Middle frontal gyrus (tissue), 1 donor: ENCODE results near the gene FOXP3.

Experiments
- DNase-seq: peaks from one replicate; pipeline ENCODE4 v3.0.0-alpha.2; 2015; ENCODE audit warnings: low spot score; ENCODE audit errors: extremely low spot score

FOXP3 gene

DNA sequence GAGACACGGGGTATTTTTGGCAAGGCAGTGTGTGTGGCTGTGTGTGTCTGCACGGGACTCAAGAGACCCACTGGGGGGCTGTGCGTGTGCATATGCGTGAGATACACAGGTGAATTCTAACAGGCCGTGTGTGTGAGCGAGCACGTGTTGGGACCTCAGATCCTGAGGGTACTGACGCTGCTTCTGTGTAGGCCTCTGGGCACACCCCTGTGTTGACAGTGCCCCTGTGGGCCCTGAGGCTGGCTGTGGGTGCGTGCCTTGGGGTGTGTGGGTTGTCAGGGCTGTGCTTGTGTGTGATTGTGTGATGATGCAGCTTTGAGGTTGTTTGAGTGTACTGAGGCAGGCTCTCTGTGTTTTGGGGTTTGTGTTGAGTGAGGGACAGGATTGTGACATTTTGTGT lies 13.9 kb downstream of the FOXP3 start:
- DNase-seq = no peak

DNA sequence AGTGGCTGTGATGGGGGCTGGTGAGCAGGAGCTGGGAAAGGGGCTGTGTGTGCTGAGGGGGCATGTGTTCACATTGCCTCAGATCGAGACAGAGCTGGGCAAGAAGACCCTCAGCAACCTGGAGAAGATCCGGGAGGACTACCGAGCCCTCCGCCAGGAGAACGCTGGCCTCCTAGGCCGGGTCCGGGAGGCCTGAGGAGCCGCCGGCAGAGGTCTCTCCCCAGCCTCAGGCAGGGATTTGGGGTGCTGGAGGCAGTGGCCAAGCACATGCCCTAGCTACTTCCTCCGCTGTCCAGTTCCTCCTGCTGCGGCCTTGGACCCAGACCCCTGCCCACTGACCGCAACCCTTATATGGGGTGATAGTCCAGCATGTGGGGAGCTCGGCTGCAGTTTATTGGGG lies 14.4 kb downstream of the FOXP3 start:
- DNase-seq = no peak

DNA sequence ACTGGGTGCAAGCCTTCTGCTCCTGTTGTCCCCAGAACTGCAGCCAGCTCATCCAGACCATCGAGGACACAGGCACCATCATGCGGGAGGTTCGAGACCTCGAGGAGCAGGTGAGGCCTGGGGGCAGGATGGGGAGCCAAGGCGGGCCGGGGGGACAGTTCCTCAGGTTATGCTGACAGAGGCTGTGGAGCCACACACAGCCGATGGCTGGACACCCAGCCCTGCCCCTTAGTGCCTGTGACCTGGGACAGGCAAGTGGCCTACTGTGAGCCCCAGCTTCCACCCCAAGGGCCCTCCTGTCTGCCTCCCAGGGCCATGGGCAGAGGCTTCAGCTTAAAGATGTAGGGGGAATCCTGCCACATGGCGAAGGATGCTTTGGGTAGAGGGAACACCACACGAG lies 14.9 kb downstream of the FOXP3 start:
- no peak for DNase-seq

DNA sequence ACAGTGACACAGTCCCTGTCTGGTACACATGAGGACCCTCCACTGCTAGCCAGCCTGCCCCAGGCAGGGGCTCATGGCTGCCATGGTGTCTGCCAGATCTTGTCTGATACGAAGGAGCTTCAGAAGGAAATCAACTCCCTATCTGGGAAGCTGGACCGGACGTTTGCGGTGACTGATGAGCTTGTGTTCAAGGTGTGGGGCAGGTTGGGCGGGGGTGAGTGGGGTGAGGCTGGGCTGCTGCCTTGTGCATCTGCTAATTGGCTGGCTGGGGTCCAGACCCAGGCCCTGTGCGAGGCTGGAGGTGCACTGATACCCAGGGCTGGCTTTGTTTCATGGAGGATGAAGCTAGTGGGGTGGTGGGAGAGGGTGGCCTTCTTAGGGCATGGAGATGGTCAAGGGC lies 15.4 kb downstream of the FOXP3 start:
- DNase-seq = no peak

DNA sequence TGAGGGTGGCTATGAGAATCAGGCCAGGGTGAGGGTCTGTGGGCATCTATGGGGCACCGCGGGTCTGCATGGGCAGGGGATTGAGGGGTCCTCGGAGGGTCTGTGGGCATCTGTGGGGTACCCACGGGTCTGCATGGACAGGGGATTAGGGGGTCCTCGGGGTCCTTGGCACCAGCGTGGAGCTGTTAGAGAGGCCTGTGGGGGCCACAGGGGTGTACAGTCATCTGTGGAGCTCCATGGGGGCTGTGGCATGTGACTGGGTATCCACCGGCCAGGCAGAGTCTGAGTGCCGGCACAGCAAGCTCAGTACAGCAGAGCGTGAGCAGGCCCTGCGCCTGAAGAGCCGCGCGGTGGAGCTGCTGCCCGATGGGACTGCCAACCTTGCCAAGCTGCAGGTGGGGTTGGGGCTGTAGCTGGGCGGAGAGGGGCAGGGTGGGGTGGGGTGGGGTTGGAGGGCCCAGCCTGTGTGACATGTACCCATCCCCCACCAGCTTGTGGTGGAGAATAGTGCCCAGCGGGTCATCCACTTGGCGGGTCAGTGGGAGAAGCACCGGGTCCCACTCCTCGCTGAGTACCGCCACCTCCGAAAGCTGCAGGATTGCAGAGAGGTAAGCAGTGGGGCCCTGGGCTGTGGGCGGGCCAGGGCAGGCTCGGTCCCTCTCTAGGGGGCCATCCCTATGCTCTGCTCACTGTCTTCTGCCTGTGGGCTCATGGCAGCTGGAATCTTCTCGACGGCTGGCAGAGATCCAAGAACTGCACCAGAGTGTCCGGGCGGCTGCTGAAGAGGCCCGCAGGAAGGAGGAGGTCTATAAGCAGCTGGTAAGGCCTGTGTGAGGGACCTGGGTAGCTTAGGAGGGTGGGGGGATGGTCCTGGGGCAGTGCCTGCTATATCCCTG lies 16.3 kb downstream of the FOXP3 start:
- no peak for DNase-seq

DNA sequence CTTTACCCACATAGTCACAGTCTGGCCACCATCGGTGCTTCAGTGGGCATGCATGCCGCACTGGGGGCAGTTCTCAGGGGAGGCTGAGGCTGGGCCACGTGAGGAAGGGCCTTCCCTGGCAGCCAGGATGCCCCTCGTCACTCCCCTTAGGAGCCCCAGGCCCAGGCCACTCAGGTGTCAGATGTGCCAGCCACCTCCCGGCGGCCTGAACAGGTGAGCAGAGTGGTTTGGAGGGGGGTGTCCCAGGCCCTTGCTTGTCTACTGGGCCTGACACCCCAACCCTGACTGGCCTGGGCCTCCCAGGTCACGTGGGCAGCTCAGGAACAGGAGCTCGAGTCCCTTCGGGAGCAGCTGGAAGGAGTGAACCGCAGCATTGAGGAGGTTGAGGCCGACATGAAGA lies 17.2 kb downstream of the FOXP3 start:
- no peak for DNase-seq

DNA sequence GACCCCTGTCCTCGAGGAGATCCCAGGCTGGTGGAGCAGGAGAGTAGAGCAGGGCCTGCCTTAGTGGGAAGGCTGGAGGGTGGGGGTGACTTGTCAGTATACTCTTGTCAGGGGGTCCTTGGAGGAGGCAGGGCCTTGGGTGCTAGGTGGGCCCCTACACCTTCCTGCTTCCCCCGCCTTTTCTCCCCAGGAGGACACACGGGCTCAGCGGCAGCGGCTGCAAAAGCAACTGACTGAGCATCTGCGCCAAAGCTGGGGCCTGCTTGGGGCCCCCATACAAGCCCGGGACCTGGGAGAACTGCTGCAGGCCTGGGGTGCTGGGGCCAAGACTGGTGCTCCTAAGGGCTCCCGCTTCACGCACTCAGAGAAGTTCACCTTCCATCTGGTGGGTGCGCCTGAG lies 18.0 kb downstream of the FOXP3 start:
- DNase-seq = no peak

DNA sequence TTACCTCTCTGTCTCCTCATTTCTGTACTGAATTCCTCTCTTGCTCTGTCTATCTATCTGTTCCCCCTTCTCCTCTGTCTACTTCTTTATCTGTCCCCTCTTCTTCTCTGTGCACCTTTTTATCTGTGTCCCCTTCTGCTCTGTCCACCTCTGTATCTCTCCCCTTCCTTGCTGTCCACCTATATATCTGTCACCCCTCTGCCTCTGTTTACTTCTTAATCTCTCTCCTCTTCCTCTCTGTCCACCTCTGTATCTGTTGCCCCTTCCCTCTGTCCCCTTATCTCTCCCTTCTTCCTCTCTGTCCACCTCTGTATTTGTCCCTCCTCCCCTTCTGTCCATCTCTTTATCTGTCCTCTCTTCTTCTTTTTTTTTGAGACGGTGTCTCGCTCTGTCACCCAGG lies 20.3 kb downstream of the FOXP3 start:
- no peak for DNase-seq

DNA sequence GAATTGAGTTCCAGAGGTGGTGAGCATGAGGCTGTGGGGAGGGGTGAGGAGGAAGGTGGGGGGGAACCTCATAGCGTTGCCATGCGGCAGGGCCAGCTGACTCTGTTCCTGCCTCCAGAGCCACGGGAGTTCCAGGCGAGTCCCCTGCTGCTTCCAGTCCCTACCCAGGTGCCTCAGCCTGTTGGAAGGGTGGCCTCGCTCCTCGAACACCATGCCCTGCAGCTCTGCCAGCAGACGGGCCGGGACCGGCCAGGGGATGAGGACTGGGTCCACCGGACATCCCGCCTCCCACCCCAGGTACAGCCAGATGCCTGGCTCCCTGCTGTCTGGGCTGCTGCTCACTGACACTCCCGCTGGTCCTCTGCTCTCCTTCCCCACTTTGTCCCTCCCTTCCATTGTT lies 21.3 kb downstream of the FOXP3 start:
- DNase-seq = no peak

DNA sequence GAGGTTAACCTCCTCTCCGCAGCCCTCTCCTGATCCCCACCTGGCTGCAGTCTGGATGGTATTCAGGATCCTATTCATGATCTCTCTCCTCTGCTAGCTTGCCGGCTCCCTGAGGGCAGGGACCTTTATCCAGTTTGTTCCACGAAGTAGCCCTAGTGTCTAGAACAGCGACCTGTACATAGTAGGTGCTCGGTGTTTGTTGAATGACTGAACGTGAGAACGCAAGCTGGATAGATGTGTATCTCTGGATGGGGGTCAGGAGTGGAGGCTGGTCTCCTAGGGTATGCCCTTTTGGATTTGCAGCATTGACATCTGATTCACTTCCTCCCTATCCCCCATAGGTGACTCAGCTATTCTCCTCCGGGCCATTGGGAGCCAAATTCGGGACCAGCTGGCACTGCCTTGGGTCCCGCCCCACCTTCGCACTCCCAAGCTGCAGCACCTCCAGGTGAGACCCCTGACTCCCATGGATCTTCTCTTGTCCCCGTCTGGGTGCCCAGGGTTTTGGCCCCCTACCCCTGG lies 21.9 kb downstream of the FOXP3 start:
- DNase-seq = no peak

DNA sequence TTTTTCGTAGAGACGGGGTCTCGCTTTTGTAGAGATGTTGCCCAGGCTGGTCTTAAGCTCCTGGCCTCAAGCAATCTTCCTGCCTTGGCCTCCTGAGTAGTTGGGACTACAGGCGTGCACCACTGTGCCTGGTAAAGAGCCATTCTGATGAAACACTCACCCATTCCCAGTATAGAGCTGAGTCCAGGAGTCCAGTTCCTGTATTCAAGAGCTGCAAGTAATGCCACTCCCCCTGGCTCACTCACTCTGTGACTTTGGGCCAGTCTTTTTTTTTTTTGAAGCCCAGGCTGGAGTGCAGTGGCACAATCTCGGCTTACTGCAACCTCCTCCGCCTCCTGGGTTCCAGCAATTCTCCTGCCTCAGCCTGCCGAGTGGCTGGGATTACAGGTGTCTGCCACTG lies 25.8 kb downstream of the FOXP3 start:
- no peak for DNase-seq

DNA sequence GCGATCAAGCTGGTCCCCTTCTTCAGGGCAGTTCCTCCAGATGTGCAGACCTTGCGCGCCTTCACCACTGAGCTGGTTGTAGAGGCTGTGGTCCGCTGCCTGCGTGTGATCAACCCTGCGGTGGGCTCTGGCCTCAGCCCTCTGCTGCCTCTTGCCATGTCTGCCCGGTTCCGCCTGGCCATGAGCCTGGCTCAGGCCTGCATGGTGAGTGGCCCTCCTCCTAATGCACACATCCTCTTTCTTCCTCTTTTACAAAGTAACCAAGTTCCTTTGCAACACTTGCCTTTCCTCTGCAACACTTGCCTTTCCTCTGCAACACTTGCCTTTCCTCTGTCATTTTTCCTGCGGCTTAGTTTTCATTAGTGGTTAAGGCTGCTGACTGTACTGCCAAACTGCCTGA lies 27.4 kb downstream of the FOXP3 start:
- no peak for DNase-seq

DNA sequence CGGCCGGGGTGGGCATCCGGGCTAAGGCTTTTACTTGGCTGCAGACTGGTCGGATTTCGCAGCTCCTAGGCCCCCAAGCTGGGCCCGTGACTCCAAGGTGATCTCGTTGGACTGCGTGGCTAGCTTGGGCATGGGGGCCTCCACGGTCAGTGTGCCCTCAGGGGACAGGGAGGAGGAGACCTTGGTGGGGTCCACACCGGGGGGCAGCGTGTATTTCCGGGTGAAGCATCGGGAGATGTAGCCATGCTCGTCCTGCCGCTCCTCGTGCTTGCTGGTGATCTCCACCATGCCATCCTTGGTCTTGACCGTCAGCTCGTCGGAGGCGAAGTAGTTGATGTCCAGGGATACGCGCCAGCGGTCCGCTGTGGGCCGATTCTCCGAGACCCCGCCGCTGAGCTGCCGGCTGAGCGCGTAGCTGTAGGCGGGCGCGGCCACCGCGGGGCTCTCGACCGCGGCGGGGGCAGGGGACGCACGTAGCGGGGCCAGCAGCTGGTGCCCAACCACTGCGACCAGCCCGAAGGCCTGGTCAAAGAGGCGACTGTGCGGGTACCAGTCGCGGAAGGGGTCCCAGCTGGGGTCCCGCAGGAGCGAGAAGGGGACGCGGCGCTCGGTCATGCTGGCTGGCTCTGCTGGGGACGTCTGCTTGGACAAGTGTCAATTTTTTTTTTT lies 30.5 kb downstream of the FOXP3 start:
- no peak for DNase-seq

DNA sequence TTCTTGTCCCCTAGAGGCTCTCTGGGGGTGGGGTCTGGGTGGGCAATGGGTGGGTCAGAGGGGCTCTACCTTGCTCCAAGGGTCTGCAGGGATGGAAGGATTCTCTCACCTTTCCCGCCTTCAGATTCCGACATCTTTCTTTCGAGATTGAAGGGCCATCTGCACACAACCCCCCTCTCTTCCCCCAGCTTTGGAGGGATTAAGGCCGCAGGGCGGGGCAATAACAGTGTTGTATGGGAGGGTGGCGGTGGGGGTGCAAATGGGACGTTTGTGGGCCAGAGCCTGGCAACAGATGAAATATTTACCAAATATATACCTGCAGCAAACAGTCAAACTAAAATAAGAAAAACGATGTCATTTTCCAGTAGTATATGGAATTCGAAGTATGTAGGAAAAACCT lies 31.3 kb downstream of the FOXP3 start, which contains the start of gene CACNA1F:
Gene CACNA1F, minus strand, starts transcription at position 165 of the 400 bp plus-strand sequence. Its CDS starts 31 bp downstream, at position 134.
- no peak for DNase-seq

DNA sequence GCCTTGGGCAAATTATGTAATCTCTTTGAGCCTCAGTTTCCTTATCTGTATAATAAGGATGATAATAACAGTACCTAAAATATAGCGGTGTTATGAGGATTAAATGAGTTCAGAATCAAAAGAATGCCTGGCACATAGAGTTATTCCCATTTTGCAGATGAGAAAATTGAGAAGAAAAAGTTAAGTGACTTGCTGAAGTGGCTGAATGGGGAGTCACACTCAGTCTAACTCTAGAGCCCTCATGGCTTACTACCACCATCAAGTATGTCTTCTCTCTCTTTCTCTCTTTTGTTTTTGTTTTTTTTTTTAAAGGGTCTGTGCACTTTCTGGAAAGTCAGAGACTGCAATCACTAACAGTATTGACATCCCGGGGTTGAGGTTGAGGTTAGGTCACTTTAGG lies 32.0 kb downstream of the FOXP3 start:
- DNase-seq = no peak

DNA sequence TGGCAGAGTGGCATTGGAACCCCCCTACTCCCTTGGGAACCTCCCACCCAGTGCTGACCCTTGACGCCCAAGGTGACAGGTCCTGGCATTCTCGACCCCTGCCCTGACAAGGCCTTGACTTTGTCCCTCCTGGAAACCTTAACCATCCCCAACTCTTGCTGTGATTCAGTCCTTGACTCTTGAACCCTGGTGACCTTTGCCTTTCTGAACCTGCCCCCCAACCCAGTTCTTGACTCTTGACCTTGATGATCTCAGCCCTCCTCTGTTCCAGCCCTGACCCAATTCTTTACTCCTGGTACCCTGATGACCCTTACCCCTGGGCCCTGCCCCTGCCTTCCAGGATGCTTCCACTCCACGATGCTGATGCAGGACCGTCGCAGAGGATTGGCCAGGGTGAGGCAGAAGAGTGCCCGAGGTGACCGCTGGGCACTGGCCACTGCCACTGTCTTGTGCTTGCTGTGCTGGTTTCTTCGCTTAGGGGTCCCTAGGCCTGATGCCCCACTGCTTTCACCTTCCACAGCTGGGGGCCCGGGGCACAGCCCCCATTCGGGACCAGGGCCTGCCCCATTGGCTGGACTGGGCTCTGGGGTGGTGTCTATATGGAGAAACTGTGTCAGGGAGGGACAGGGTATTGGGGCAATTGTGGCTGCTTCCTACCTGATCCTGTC lies 33.0 kb downstream of the FOXP3 start:
- DNase-seq = no peak

DNA sequence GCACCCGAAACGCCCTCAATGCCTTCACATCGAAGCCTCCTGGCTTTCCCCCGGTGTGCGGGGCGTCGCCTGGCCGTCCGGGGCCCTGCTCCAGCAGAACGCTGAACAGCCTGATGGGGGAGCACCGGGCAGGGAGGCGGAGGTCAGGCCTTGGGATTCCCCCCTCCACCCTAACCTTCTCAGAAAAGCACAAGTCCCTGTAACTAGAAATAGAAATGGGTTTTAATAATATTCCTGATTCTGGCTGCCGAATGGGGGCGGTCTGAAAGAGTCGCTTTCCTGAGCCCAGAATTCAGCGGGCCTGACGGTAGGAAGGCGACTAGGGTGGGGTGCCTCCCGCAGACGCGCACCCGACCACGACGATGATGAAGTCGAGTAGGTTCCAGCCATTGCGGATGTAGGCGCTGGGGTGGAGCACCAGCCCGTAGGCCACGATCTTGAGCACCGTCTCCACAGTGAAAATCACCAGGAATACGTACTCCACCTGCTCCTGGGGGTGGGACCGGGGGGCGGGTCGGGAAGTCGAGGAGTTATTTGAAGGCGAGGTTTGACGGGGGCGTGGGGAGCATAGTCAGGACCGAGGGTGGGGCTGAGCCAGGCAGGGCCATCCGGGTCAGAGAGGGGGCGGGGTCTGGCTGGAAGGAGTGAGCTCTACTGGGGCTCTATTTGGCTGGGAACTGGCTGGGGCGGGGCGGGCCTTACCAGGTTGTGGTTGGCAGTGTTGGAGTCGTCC lies 33.8 kb downstream of the FOXP3 start:
- no peak for DNase-seq

DNA sequence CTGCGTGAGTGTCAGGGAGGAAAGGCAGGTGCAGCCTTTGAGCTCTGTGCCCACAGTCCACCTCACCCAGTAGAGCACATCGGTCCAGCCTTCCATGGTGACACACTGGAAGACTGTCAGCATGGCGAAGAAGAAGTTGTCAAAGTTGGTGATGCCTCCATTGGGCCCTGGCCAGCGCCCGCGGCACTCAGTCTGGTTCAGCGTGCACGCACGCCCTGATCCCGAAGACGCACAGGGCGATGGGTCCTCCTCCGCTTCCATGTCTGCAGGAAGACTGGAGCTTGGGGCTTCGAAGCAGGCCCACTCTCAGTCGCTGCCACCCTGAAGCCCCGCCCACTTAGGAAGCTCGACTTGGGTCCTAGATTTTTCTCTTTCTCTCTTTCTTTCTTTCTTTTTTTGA lies 36.3 kb downstream of the FOXP3 start:
- DNase-seq = no peak

DNA sequence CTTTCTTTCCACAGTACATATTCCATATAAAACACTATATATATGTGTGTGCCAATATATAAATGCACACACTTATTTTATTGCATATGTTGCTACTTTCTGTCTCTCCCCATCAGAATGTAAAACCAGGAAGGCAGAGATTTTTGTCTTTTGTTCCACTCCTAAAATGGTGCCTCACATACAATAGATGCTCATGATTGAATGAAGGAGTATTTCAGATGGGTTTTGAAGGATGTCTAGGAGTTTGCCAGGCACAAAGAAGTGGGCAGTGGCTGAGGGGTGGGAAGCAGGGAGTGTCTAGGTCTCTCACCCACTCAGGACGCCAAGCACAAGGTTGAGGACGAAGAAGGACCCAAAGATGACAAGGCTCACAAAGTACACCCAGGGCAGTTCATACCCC lies 36.8 kb downstream of the FOXP3 start:
- DNase-seq = no peak

DNA sequence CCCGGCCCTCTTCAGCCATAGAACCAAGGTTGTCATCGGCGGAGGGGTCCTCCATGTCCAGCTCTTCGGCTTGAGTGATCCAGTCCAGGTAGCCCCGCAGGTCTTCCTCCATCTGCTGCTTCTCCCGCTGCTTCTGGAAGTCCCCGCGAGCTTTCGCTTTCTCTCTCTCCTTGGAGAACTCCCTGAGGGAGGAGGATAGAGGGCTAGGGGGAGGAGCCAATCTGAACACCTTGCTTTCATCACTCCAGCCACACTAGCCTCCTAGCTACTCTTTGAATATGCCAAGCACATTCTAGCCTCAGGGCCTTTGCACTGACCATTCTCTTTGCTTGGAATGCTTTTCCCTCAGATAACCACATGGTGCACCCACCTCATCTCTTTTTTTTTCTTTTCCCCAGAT lies 37.6 kb downstream of the FOXP3 start:
- DNase-seq = no peak

DNA sequence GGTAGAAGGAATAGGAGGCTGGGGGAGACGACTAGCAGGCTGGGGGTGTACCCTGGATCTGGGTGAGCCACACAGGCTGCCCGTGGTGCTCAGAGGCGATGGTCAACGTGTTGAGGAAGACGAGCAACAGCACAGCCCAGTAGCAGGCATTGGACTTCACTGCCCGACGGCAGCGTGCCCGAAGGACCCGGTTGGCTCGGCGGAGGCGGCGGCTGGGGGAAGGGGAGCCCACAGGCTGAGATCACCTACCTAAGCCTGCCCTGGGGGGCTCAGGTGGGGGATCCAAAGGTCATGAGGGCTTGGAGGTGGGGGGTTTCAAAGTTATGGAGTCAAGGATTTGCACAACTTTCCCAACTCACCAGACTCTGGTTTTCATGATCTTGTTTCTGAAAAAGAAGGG lies 38.7 kb downstream of the FOXP3 start:
- DNase-seq = no peak
